GM21367 (cell line): ENCODE measurements around the gene GPN3.
"Not testable (repeated sequence)": the region's sequence is repeated elsewhere in the genome, so short reads cannot be mapped to it uniquely, and the experiment has no call there.

Source experiments
- ATAC-seq: cut with Tn5 transposase; IDR thresholded peaks from one replicate; pipeline ENCODE4 v1.9.1; 2021; ENCODE audit not compliant: unreplicated experiment

GPN3 gene

GRCh38 chr12:110449799-110450497 lies 18.1 kb downstream of the GPN3 start, which contains the start of gene ARPC3:
Gene ARPC3, minus strand, starts transcription at chr12:110450337. Its CDS starts 77 bp downstream, at chr12:110450260.
- peak; percentile 86 for ATAC-seq

GRCh38 chr12:110444455-110444854 lies 23.6 kb downstream of the GPN3 start:
- ATAC-seq = no peak

GRCh38 chr12:110436231-110436630 lies 31.8 kb downstream of the GPN3 start:
- ATAC-seq = no peak

- ATAC-seq = peak; percentile 17
Observed at GRCh38 chr12:110431957-110432587, 36.0 kb downstream of the GPN3 start.

- ATAC-seq = not testable (repeated sequence)
Observed at GRCh38 chr12:110429676-110430075, 38.4 kb downstream of the GPN3 start.

GRCh38 chr12:110426406-110426805 lies 41.7 kb downstream of the GPN3 start:
- ATAC-seq = no peak

GRCh38 chr12:110424237-110424636 lies 43.8 kb downstream of the GPN3 start:
- ATAC-seq = no peak

- ATAC-seq = no peak
Observed at GRCh38 chr12:110421701-110422100, 46.4 kb downstream of the GPN3 start.

- no peak for ATAC-seq
Observed at GRCh38 chr12:110421159-110421661, 46.8 kb downstream of the GPN3 start.

GRCh38 chr12:110420644-110421043 lies 47.4 kb downstream of the GPN3 start:
- ATAC-seq = not testable (repeated sequence)

GRCh38 chr12:110417113-110417512 lies 50.9 kb downstream of the GPN3 start:
- not testable (repeated sequence) for ATAC-seq

GRCh38 chr12:110410086-110410485 lies 58.0 kb downstream of the GPN3 start:
- not testable (repeated sequence) for ATAC-seq

- not testable (repeated sequence) for ATAC-seq
Observed at GRCh38 chr12:110405126-110405662, 62.9 kb downstream of the GPN3 start.

GRCh38 chr12:110403976-110404682 lies 63.9 kb downstream of the GPN3 start:
- no peak for ATAC-seq

GRCh38 chr12:110403146-110403975 lies 64.7 kb downstream of the GPN3 start, which contains the start of gene ANAPC7:
Gene ANAPC7, minus strand, starts transcription at chr12:110403708. Its CDS starts 81 bp downstream, at chr12:110403627.
- no peak for ATAC-seq
